A673 (cell line): ENCODE data around the gene CEP83. TPM values are rescaled to one million over a fixed set of nuclear protein-coding genes. Genes with fewer than 3 reads are reported as not detected.

Experiments used
- BruUV-seq: library from RNA; stranded (reverse); fragments of 400-500 nt; replicated peaks from 2 replicates; lab custom pipeline; 2021; lab: Mats Ljungman, UMichigan
- CTCF ChIA-PET: fragments of 300-600 bp; sonication (Branson Sonifier 250); formaldehyde crosslinking; loops from one replicate; lab custom pipeline; 2022; ENCODE audit warnings: antibody characterized with exemption; lab: Charles Lee
- POLR2A ChIA-PET: fragments of 300-600 bp; sonication (Branson Sonifier 250); formaldehyde crosslinking; loops from one replicate; lab custom pipeline; 2022; ENCODE audit warnings: antibody characterized with exemption; ENCODE audit not compliant: low non-redundant PET; lab: Charles Lee
- DNase-seq: peaks from one replicate; pipeline ENCODE4 v3.0.0-alpha.2; 2015; ENCODE audit warnings: low spot score
- H3K27ac ChIP-seq: fragments of 200-600 bp; sonication (generic); 2 replicates; pipeline ENCODE4 v1.5.1; 2016; ENCODE audit warnings: mixed run types, low read depth, mild to moderate bottlenecking, mixed read lengths, antibody characterized with exemption, low read length; ENCODE audit not compliant: poor library complexity, severe bottlenecking
- H3K27me3 ChIP-seq: fragments of 200-600 bp; sonication (generic); replicated peaks from 2 replicates; pipeline ENCODE4 v1.6.1; 2017; ENCODE audit warnings: mixed run types, low read depth, mild to moderate bottlenecking, mixed read lengths, antibody characterized with exemption, low read length; ENCODE audit not compliant: insufficient read depth, poor library complexity
- H3K36me3 ChIP-seq: fragments of 200-600 bp; sonication (generic); 2 replicates; pipeline ENCODE4 v1.6.1; 2016; ENCODE audit warnings: mixed run types, mild to moderate bottlenecking, mixed read lengths, antibody characterized with exemption, low read length; ENCODE audit not compliant: insufficient read depth, poor library complexity, severe bottlenecking
- H3K4me1 ChIP-seq: fragments of 200-600 bp; sonication (generic); 2 replicates; pipeline ENCODE4 v1.6.1; 2017; ENCODE audit warnings: mixed run types, mild to moderate bottlenecking, mixed read lengths, antibody characterized with exemption, low read length; ENCODE audit not compliant: insufficient read depth, poor library complexity, severe bottlenecking
- H3K4me3 ChIP-seq: fragments of 200-600 bp; sonication (generic); 2 replicates; pipeline ENCODE4 v1.5.1; 2016; ENCODE audit warnings: low read depth, mixed run types, mild to moderate bottlenecking, mixed read lengths, low read length; ENCODE audit not compliant: poor library complexity, severe bottlenecking
- H3K9me3 ChIP-seq: fragments of 200-600 bp; sonication (generic); 2 replicates; pipeline ENCODE4 v1.6.1; 2016; ENCODE audit warnings: mixed run types, low read depth, mild to moderate bottlenecking, mixed read lengths, antibody characterized with exemption, low read length; ENCODE audit not compliant: poor library complexity, severe bottlenecking
- CTCF ChIP-seq: fragments of 300-800, 200-600 bp; sonication (generic); conservative IDR thresholded peaks from 2 replicates; pipeline ENCODE4 v1.5.1; 2017; ENCODE audit warnings: low read depth, mild to moderate bottlenecking, antibody characterized with exemption, low read length, moderate library complexity, mixed read lengths
- EZH2 ChIP-seq: fragments of 200-600 bp; sonication (generic); IDR thresholded peaks from 2 replicates; pipeline ENCODE4 v1.6.1; 2017; ENCODE audit warnings: borderline replicate concordance, low read depth, mild to moderate bottlenecking, mixed read lengths, antibody characterized with exemption, low read length; ENCODE audit not compliant: poor library complexity, severe bottlenecking
- intact Hi-C: fragments of 100-400 bp; cut with micrococcal nuclease; formaldehyde crosslinking; loops from one replicate; pipeline ENCODE4 v1.10.0; 2022; ENCODE audit not compliant: unreplicated experiment
- total RNA-seq: library from RNA; stranded (reverse); gene quantifications from 2 replicates; pipeline ENCODE4 v1.2.3, GENCODE V29; 2021

CEP83 gene
- total RNA-seq, 1 experiment from 2014 or later, result 29.2 TPM

GRCh38 chr12:94386422-94386821, 73.2 kb downstream of the CEP83 start:
- no peak for DNase-seq
- Histone ChIP-seq H3K4me1 (no peaks in the 10 kb centered on the region), H3K36me3 (peaks cover 9% of the 10 kb centered on the region), H3K4me3 (no peak overlapping the region), H3K27ac (no peak overlapping the region), H3K9me3 (peaks cover 12% of the 10 kb centered on the region), H3K27me3 (no peaks in the 10 kb centered on the region)
- ChIA-PET CTCF (no interaction called here), POLR2A (no interaction called here)
- no peak for TF ChIP-seq EZH2
- TF ChIP-seq CTCF, result no peak
- intact Hi-C loops, result no loop called here
- BruUV-seq, result no TSS peak

DNA sequence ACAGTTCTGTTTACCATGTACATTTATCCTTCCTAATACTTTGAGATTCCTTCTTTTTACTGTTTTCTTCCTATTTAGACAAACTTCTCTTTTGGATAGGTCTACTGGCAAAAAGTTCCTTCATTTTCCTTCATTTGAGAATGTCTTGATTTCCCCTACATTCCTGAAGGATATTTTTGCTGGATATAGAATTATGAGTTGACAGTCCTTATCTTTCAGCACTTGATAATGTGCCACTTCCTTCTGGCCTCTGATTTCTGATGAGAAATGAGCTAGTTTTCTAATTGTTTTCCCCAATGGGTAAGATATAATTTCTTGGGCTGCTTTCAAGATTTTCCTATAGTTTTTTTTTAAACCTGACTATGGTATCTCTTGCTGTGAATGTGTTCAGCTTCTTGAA, 75.6 kb downstream of the CEP83 start:
- Histone ChIP-seq H3K36me3 (peaks cover 9% of the 10 kb centered on the region), H3K27ac (no peak overlapping the region), H3K4me1 (no peaks in the 10 kb centered on the region), H3K9me3 (peaks cover 12% of the 10 kb centered on the region), H3K4me3 (no peak overlapping the region), H3K27me3 (no peaks in the 10 kb centered on the region)
- TF ChIP-seq CTCF (no peak), EZH2 (no peak)
- BruUV-seq, result no TSS peak
- intact Hi-C loops, result no loop called here
- no peak for DNase-seq
- POLR2A ChIA-PET, result no interaction called here
- CTCF ChIA-PET, result no interaction called here

DNA sequence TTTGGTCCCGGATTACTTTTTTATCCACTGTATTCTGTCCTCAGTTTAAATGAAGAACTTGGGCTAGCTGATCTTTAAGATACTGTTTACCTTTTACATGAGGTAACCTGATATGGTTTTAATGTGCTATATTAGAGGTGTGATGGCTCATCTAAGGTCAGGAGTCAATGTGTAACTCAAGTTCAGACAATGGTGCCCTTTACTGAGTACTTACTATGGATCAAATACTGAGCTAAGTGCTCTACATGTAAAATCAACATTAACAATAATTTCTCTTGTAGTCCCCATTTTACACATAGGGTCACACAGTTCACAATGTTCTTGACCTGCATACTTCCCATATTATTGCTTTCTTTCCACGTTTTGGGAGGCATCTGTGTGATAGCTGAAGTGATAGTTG, 79.2 kb downstream of the CEP83 start:
- intact Hi-C loops, result no loop called here
- Histone ChIP-seq H3K27ac (no peak overlapping the region), H3K36me3 (peaks cover 9% of the 10 kb centered on the region), H3K4me3 (no peak overlapping the region), H3K4me1 (no peaks in the 10 kb centered on the region), H3K27me3 (no peaks in the 10 kb centered on the region), H3K9me3 (peaks cover 12% of the 10 kb centered on the region)
- CTCF ChIA-PET, result interaction anchor here (0.6 kb wide), 1 partner anchor 134 kb away, joined by 3 read pairs; no protein-coding TSS in a partner anchor
- POLR2A ChIA-PET, result no interaction called here
- TF ChIP-seq EZH2 (no peak), CTCF (no peak)
- BruUV-seq, result no TSS peak
- DNase-seq, result no peak
